Kidney (tissue), 14 donors: ENCODE results near the gene SLFN14. TPM values are rescaled to one million over a fixed set of nuclear protein-coding genes. Genes with fewer than 3 reads are reported as not detected.

Experiments
- DNase-seq, 5 donors: peaks; one replicate each; pipeline ENCODE4 v3.0.0-alpha.2; 2013 to 2020
- FAIRE-seq: peaks from 2 replicates; lab custom pipeline; 2012; peaks lifted over from hg19 to GRCh38; lab: Jason Lieb, UNC
- H3K27ac ChIP-seq, 2 donors: one replicate each; pipeline ENCODE4 v1.7.0; 2013; ENCODE audit warnings: low read depth in 2 of 2, low read length in 2 of 2, inconsistent platforms in 1 of 2
- H3K27me3 ChIP-seq: one replicate; pipeline ENCODE4 v1.7.1; 2013; ENCODE audit warnings: low read length, inconsistent platforms; ENCODE audit not compliant: control insufficient read depth, insufficient read depth
- H3K36me3 ChIP-seq, 3 donors: one replicate each; pipeline versions ENCODE4 v1.7.0 to v1.7.1; 2013; ENCODE audit warnings: low read length in 3 of 3, control low read depth in 1 of 3, inconsistent platforms in 1 of 3; ENCODE audit not compliant: insufficient read depth in 3 of 3, control insufficient read depth in 2 of 3
- H3K4me1 ChIP-seq, 3 donors: one replicate each; pipeline versions ENCODE4 v1.7.0 to v1.7.1; 2013; ENCODE audit warnings: low read length in 3 of 3, inconsistent platforms in 1 of 3, low read depth in 1 of 3; ENCODE audit not compliant: control insufficient read depth in 2 of 3, insufficient read depth in 2 of 3
- H3K4me3 ChIP-seq, 3 donors: one replicate each; pipeline versions ENCODE4 v1.7.0 to v1.8.1; 2013; ENCODE audit warnings: low read length in 3 of 3, control low read depth in 1 of 3, inconsistent platforms in 1 of 3
- H3K9ac ChIP-seq, 3 donors: one replicate each; pipeline versions ENCODE4 v1.7.0 to v1.7.1; 2013; ENCODE audit warnings: low read length in 3 of 3, control low read depth in 1 of 3, inconsistent platforms in 1 of 3
- H3K9me3 ChIP-seq, 3 donors: one replicate each; pipeline versions ENCODE4 v1.7.0 to v1.7.1; 2013; ENCODE audit warnings: low read length in 3 of 3, control low read depth in 1 of 3, inconsistent platforms in 1 of 3; ENCODE audit not compliant: control insufficient read depth in 2 of 3, insufficient read depth in 1 of 3
- intact Hi-C: fragments of 100-400 bp; cut with DNase I; formaldehyde crosslinking; loops from one replicate; pipeline ENCODE4 v1.11.1; 2022
- polyA plus RNA-seq: library from polyadenylated mRNA; stranded (reverse); fragments of 350-450 nt; fragmentation: Illumina TruSeq; extraction: RNeasy Lipid Tissue Mini Kit (QIAGEN cat#74804); gene quantifications from one replicate; pipeline ENCODE4 v1.2.3, GENCODE V29; 2014; ENCODE audit warnings: low read depth, low replicate concordance; ENCODE audit not compliant: insufficient read depth
- total RNA-seq: library from RNA; stranded (reverse); fragmentation: NEBNext Ultra II Directional; extraction: Animal tissue kit (Norgen Biotek cat#: 25700); gene quantifications from one replicate; pipeline ENCODE4 v1.2.1, GENCODE V29; 2021
- TF ChIP-seq, protein P1 (sequence below): IDR thresholded peaks from 3 replicates; pipeline ENCODE4 v1.5.1; 2012; ENCODE audit warnings: mild to moderate bottlenecking, moderate library complexity, borderline replicate concordance; ENCODE audit not compliant: insufficient read depth; ENCODE audit errors: extremely low read depth
- donor health status: control.
- donor health status: control.
- donor health status: control.
- donor health status: control.
- donor health status: control.
- donor health status: DM: yes; HTN: yes; CAD: no.
- donor health status: Normal renal cell carcinoma (clear cell type).

Gene SLFN14
- total and polyA plus RNA-seq, 2 donors from 2014 or later: 0.09 TPM; not detected in 1

DNA sequence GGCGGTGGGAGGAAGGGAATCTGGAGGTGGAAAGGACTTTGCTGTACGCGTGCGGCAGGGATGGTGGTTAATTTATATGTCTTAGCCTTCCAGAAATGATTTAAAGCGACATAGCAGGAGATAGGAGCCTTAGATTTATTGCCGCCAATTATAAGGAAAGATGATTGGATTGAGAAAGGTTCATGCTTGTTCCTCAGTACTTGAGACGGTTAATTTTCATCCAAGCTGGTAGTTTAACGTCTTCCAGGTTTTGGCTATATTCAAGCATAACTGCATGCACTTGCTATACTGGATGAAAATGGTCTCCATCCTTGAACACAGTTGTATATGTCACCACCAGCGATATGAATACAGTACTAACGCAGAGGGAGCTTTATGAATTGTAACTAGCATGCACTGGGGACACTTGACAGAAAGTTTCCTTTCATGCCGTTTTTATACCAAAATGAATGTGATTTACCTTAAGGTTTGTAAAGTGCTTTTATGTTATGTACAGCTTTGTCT is 18.4 kb upstream of the SLFN14 start:
- FAIRE-seq (no peak), DNase-seq (no peak)
- peak overlapping the region; percentile 81 to 97 for H3K27ac ChIP-seq
- H3K9me3 ChIP-seq: no peaks in the 10 kb centered on the region
- H3K36me3 ChIP-seq: peaks cover 5 to 7% (median 5%) of the 10 kb centered on the region in 3 donors
- peaks cover 0 to 14% (median 11%) of the 10 kb centered on the region in 3 donors for H3K4me1 ChIP-seq
- intact Hi-C loops: no loop called here
- TF ChIP-seq, protein P1, sequence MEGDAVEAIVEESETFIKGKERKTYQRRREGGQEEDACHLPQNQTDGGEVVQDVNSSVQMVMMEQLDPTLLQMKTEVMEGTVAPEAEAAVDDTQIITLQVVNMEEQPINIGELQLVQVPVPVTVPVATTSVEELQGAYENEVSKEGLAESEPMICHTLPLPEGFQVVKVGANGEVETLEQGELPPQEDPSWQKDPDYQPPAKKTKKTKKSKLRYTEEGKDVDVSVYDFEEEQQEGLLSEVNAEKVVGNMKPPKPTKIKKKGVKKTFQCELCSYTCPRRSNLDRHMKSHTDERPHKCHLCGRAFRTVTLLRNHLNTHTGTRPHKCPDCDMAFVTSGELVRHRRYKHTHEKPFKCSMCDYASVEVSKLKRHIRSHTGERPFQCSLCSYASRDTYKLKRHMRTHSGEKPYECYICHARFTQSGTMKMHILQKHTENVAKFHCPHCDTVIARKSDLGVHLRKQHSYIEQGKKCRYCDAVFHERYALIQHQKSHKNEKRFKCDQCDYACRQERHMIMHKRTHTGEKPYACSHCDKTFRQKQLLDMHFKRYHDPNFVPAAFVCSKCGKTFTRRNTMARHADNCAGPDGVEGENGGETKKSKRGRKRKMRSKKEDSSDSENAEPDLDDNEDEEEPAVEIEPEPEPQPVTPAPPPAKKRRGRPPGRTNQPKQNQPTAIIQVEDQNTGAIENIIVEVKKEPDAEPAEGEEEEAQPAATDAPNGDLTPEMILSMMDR: no peak
- no peaks in the 10 kb centered on the region for H3K27me3 ChIP-seq
- peak overlapping the region; percentile 75 to 97 (median 90) for H3K4me3 ChIP-seq
- peak overlapping the region; percentile 83 to 96 (median 89) for H3K9ac ChIP-seq

DNA sequence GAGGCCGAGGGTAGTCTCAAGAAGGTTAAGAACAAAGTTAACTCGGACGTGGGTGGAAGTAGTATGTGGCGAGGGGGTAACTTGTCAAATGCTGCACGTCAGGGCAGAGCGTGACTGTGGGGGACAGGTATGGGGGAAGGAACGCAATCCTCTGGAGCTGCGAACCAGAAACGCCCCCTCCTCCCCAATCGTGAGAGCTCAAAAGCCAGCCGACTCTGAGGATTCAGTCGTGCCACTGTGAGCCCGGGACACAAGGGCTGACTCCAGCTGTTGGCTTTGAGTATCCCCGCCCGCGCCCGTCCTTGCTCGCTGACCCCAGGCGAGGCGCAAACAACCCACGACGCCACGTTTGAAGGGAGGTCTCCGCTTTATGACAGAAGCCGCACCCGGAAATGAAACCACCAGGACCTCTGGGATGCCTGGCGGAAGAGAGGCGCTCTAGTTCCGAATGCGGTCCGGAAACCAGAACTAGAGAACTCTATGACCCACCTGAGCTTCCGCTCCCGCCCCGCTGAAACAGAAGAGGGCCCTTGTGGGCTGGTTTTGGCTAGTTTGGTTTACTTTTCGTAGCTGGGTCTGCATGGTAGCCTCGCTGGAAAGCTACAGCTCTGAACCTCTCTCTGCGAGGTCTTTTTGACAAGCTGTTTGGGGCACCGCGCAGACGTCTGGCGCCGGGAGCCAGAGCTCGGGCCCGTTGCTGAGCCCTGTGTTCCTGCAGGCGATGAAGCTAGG is 17.7 kb upstream of the SLFN14 start, which contains the start of gene PEX12:
Gene PEX12, minus strand, starts transcription at position 375 of the 732 bp plus-strand sequence. CDS start 550 bp downstream, outside the sequence.
- H3K27ac ChIP-seq: peak within 1 kb of the TSS; percentile 81 to 97
- H3K9me3 ChIP-seq: no peaks in the 10 kb centered on the region
- peak; percentile 23 for FAIRE-seq
- peak; percentile 93 to 98 (median 97) for DNase-seq
- no peaks in the 10 kb centered on the region for H3K27me3 ChIP-seq
- peak within 1 kb of the TSS; percentile 83 to 99 (median 89) for H3K9ac ChIP-seq
- intact Hi-C loops: no loop called here
- peaks cover 0 to 14% (median 11%) of the 10 kb centered on the region in 3 donors for H3K4me1 ChIP-seq
- TF ChIP-seq, protein P1: peak; percentile 33
- peak within 1 kb of the TSS; percentile 75 to 97 (median 90) for H3K4me3 ChIP-seq
- H3K36me3 ChIP-seq: peaks cover 5 to 7% (median 5%) of the 10 kb centered on the region in 3 donors

DNA sequence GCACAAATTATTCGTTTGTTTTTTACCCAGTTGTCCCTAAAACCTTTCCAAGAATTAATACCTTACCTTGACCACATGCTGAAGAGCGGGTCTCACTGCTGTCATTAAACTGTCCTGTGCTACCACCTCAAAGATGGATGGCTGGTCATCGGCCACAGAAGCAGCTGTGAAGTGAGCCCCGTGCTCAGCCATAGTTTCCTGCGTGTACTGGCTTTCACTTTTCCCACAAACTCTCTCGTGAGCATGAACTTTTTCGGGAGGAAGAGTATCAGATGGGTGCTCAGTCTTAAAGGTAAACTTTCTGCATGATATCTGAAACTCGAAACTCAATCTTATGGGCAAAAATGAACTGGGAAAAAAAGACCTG is 17.2 kb upstream of the SLFN14 start:
- FAIRE-seq (no peak), DNase-seq (peak in 1 of 5 donors; percentile 59)
- Histone ChIP-seq H3K27me3 (no peaks in the 10 kb centered on the region), H3K9me3 (no peaks in the 10 kb centered on the region), H3K27ac (peak overlapping the region; percentile 81 to 97), H3K4me3 (peak overlapping the region; percentile 75 to 97 (median 90)), H3K36me3 (peaks cover 5 to 7% (median 5%) of the 10 kb centered on the region in 3 donors), H3K4me1 (peaks cover 0 to 14% (median 11%) of the 10 kb centered on the region in 3 donors), H3K9ac (peak overlapping the region; percentile 60 to 99 (median 83))
- intact Hi-C loops: no loop called here
- TF ChIP-seq, protein P1: no peak
